SK-N-MC (cell line): ENCODE results near the gene SLC26A8.

Source experiments
- DNase-seq: peaks from one replicate; pipeline ENCODE4 v3.0.0-alpha.2; 2011; ENCODE audit warnings: low read depth, low spot score
- H3K27ac ChIP-seq: fragments of 200-600 bp; sonication (generic); 2 replicates; pipeline ENCODE4 v1.5.1; 2016; ENCODE audit warnings: mixed run types
- H3K36me3 ChIP-seq: fragments of 200-600 bp; sonication (generic); 2 replicates; pipeline ENCODE4 v1.6.1; 2017; ENCODE audit warnings: antibody characterized with exemption, low read length, mixed read lengths; ENCODE audit not compliant: insufficient read depth
- H3K4me3 ChIP-seq: fragments of 200-600 bp; sonication (generic); 2 replicates; pipeline ENCODE4 v1.5.1; 2016
- H3K9ac ChIP-seq: fragments of 200-600 bp; sonication (generic); 2 replicates; pipeline ENCODE4 v1.8.0; 2017; ENCODE audit warnings: mixed run types, mixed read lengths; ENCODE audit not compliant: insufficient read length
- H3K9me3 ChIP-seq: fragments of 200-600 bp; sonication (generic); 2 replicates; pipeline ENCODE4 v1.6.1; 2017; ENCODE audit warnings: low read depth, mild to moderate bottlenecking, antibody characterized with exemption, low read length, moderate library complexity, mixed read lengths
- EZH2 ChIP-seq: fragments of 200-600 bp; sonication (generic); IDR thresholded peaks from one replicate; pipeline ENCODE4 v1.6.1; 2017; ENCODE audit warnings: antibody characterized with exemption
- FOXP2 ChIP-seq: optimal IDR thresholded peaks from 2 replicates; pipeline ENCODE3; 2011; ENCODE audit warnings: mild to moderate bottlenecking, moderate library complexity; ENCODE audit not compliant: insufficient read depth; ENCODE audit errors: extremely low read length, control extremely low read depth
- POLR2AphosphoS5 ChIP-seq: IDR thresholded peaks from 2 replicates; pipeline ENCODE4 v1.6.1; 2012; ENCODE audit warnings: mild to moderate bottlenecking, low read depth, low read length, borderline replicate concordance

Gene SLC26A8

DNA sequence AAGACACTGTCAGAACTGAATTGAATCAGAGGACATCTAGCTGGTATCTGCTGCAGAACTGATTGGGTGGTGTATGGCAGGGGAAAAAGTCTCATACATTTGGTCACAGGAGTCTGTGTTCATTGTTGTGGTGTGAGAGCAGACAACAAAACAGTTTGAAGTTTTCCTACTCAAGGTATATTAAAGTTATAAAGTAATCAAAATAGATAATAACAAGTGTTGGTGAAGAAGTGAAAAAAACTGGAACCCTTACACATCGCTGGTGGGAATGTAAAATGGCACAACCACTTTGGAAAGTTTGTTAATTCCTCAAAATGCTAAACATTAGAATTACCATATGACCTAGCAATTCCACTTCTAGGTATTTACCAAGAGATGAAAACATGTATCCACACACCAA lies 128.2 kb downstream of the SLC26A8 start:
- no peaks in the 10 kb centered on the region for H3K9me3 ChIP-seq
- TF ChIP-seq EZH2, result no peak
- no peak for DNase-seq
- no peak overlapping the region for H3K9ac ChIP-seq
- H3K36me3 ChIP-seq, result peaks cover 35% of the 10 kb centered on the region
- H3K4me3 ChIP-seq, result no peak overlapping the region
- no peak overlapping the region for H3K27ac ChIP-seq

GRCh38 chr6:35895560-35895959 lies 128.9 kb downstream of the SLC26A8 start:
- H3K27ac ChIP-seq, result no peak overlapping the region
- peaks cover 29% of the 10 kb centered on the region for H3K36me3 ChIP-seq
- TF ChIP-seq POLR2AphosphoS5 (no peak), EZH2 (no peak), FOXP2 (no peak)
- H3K4me3 ChIP-seq, result no peak overlapping the region
- no peak for DNase-seq
- no peak overlapping the region for H3K9ac ChIP-seq
- no peaks in the 10 kb centered on the region for H3K9me3 ChIP-seq

GRCh38 chr6:35894776-35895175 lies 129.7 kb downstream of the SLC26A8 start:
- DNase-seq, result no peak
- Histone ChIP-seq H3K9ac (peak overlapping the region; percentile 20), H3K27ac (peak overlapping the region; percentile 58; the same call in 1 of the 2 replicates), H3K9me3 (no peaks in the 10 kb centered on the region), H3K4me3 (no peak overlapping the region), H3K36me3 (peaks cover 24% of the 10 kb centered on the region)
- TF ChIP-seq FOXP2 (no peak), EZH2 (no peak), POLR2AphosphoS5 (no peak)
